GM19452 (cell line): ENCODE data around the gene CDC34.
A peak's percentile ranks its signal among the peaks of the same experiment; 100 is the strongest.

Experiments
- ATAC-seq: cut with Tn5 transposase; IDR thresholded peaks from one replicate; pipeline ENCODE4 v1.9.1; 2021; ENCODE audit not compliant: unreplicated experiment

The CDC34 gene

GRCh38 chr19:531753-532560 lies at the start of gene CDC34:
CDC34 (plus strand) TSS chr19:531760; CDS start chr19:531932, 172 bp downstream.
- ATAC-seq = peak; percentile 38

GRCh38 chr19:482186-483041 lies 49.1 kb upstream of the CDC34 start:
- no peak for ATAC-seq

GRCh38 chr19:483332-484072 lies 48.1 kb upstream of the CDC34 start:
- ATAC-seq = no peak

- ATAC-seq = no peak
These were observed 47.1 kb upstream of the CDC34 start for GRCh38 chr19:484494-484893.

GRCh38 chr19:485077-485476 lies 46.5 kb upstream of the CDC34 start:
- no peak for ATAC-seq

- ATAC-seq = no peak
These were observed 45.9 kb upstream of the CDC34 start for GRCh38 chr19:485583-486236.

GRCh38 chr19:488505-489417 lies 42.8 kb upstream of the CDC34 start:
- ATAC-seq = peak; percentile 82

GRCh38 chr19:489418-490196 lies 42.0 kb upstream of the CDC34 start:
- no peak for ATAC-seq

GRCh38 chr19:491146-491741 lies 40.3 kb upstream of the CDC34 start:
- ATAC-seq = no peak

GRCh38 chr19:492091-492531 lies 39.4 kb upstream of the CDC34 start:
- ATAC-seq = no peak

- ATAC-seq = no peak
These were observed 38.0 kb upstream of the CDC34 start for GRCh38 chr19:493391-494170.

- no peak for ATAC-seq
These were observed 37.1 kb upstream of the CDC34 start for GRCh38 chr19:494171-495080.

GRCh38 chr19:495081-495401 lies 36.5 kb upstream of the CDC34 start:
- no peak for ATAC-seq

- ATAC-seq = no peak
These were observed 36.0 kb upstream of the CDC34 start for GRCh38 chr19:495402-496111.

GRCh38 chr19:496112-496665 lies 35.4 kb upstream of the CDC34 start, which contains the start of gene MADCAM1:
MADCAM1 (plus strand) TSS chr19:496486; CDS start chr19:496500, 14 bp downstream.
- ATAC-seq = no peak

GRCh38 chr19:496986-497385 lies 34.6 kb upstream of the CDC34 start:
- no peak for ATAC-seq
